Mesothelial cell of epicardium (in vitro differentiated cells): ENCODE results near the gene EFL1. TPM values are rescaled to one million over a fixed set of nuclear protein-coding genes. Genes with fewer than 3 reads are reported as not detected.

ENCODE experiments used
- DNase-seq, 2 experiments: peaks; one replicate each; pipeline ENCODE4 v3.0.0; 2021; ENCODE audit warnings: low spot score in 2 of 2; ENCODE audit not compliant: unreplicated experiment in 2 of 2
- H3K27ac Mint-ChIP-seq: 2 replicates; pipeline ENCODE4 v1.8.0; 2021; ENCODE audit warnings: mixed read lengths
- H3K27me3 Mint-ChIP-seq: 2 replicates; pipeline ENCODE4 v1.8.0; 2021; ENCODE audit warnings: low read depth, mixed read lengths
- H3K36me3 Mint-ChIP-seq: 2 replicates; pipeline ENCODE4 v1.8.0; 2021; ENCODE audit warnings: mixed read lengths
- H3K4me1 Mint-ChIP-seq: 2 replicates; pipeline ENCODE4 v1.8.0; 2021; ENCODE audit warnings: mixed read lengths
- H3K4me3 Mint-ChIP-seq: 2 replicates; pipeline ENCODE4 v1.8.0; 2021; ENCODE audit warnings: mild to moderate bottlenecking, moderate library complexity, mixed read lengths
- H3K9me3 Mint-ChIP-seq: 2 replicates; pipeline ENCODE4 v1.8.0; 2021; ENCODE audit warnings: mixed read lengths
- total RNA-seq: library from RNA; stranded (reverse); gene quantifications from 3 replicates; pipeline ENCODE4 v1.2.1, GENCODE V29; 2021
- TF ChIP-seq, protein P1 (sequence below): fragments of 200-600 bp; sonication (generic); IDR thresholded peaks from one replicate; pipeline ENCODE4 v1.5.0; 2021; ENCODE audit warnings: antibody characterized with exemption; ENCODE audit not compliant: unreplicated experiment

The EFL1 gene
- total RNA-seq, 1 donor from 2014 or later = 24.5 TPM

DNA sequence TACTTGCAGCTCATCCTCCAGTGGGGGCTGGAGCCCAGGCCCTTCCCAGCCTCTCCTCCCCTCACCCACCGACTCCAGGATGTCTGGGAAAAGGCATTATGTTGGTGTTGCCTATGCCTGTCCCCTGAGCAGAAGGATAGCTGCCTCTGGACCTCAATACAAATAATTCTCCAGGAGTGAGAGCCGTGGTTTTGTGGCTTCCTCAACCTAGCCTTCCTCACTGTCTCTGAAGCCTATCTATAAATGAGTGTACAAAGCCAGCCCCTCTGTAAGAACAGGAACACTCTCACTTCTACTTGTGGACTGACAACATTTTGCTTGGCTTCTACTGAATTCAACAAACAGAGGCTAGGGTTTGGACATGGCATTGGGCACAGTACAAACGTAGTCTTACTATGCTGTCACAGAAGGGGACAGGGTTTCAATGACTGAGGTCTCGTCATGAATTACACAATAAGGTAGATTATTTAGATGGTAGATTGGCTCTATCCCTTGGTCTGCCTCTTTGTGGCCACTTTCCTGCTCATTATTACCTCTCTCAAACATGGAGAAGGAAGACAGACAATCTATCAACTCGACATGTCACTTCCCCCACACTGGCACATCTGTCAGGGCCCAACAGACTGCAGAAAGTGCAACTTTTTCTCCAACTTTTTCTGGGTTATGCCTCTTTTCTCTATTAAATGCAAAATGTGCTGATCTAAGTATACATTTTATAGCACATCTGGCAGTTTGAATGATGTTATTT is 134.0 kb downstream of the EFL1 start:
- H3K27me3 Mint-ChIP-seq = no peaks in the 10 kb centered on the region
- DNase-seq = no peak

DNA sequence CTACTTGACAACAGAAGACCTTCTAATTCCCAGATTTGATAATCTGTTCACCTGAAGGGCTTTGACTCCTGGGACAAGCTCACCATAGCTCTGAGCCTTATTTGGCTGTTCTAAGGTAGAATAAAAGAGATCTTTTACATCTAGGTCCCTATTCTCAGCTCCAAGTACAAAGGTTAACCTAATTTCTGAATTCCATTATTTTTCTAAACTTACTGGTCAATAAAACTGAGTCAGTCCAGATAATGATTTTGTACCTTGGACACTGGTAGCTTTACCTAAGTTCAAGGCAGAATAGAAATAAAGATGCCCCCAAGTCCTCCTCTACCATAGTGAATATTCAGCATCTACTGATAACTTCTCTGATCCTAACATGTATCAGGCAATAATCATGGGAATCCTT is 135.0 kb downstream of the EFL1 start:
- Mint-ChIP-seq H3K27ac (no peak overlapping the region), H3K9me3 (no peaks in the 10 kb centered on the region), H3K36me3 (peaks cover 8% of the 10 kb centered on the region), H3K27me3 (no peaks in the 10 kb centered on the region), H3K4me1 (peaks cover 38% of the 10 kb centered on the region), H3K4me3 (no peak overlapping the region)
- TF ChIP-seq, protein P1, sequence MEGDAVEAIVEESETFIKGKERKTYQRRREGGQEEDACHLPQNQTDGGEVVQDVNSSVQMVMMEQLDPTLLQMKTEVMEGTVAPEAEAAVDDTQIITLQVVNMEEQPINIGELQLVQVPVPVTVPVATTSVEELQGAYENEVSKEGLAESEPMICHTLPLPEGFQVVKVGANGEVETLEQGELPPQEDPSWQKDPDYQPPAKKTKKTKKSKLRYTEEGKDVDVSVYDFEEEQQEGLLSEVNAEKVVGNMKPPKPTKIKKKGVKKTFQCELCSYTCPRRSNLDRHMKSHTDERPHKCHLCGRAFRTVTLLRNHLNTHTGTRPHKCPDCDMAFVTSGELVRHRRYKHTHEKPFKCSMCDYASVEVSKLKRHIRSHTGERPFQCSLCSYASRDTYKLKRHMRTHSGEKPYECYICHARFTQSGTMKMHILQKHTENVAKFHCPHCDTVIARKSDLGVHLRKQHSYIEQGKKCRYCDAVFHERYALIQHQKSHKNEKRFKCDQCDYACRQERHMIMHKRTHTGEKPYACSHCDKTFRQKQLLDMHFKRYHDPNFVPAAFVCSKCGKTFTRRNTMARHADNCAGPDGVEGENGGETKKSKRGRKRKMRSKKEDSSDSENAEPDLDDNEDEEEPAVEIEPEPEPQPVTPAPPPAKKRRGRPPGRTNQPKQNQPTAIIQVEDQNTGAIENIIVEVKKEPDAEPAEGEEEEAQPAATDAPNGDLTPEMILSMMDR = no peak
- no peak for DNase-seq

More for the DNA sequence above, 134.0 kb downstream of the EFL1 start:
- H3K27ac Mint-ChIP-seq = peak overlapping the region; percentile 65
- TF ChIP-seq, protein P1 = no peak
- H3K4me1 Mint-ChIP-seq = peaks cover 34% of the 10 kb centered on the region
- no peak overlapping the region for H3K4me3 Mint-ChIP-seq
- H3K9me3 Mint-ChIP-seq = no peaks in the 10 kb centered on the region
- peaks cover 6% of the 10 kb centered on the region for H3K36me3 Mint-ChIP-seq

DNA sequence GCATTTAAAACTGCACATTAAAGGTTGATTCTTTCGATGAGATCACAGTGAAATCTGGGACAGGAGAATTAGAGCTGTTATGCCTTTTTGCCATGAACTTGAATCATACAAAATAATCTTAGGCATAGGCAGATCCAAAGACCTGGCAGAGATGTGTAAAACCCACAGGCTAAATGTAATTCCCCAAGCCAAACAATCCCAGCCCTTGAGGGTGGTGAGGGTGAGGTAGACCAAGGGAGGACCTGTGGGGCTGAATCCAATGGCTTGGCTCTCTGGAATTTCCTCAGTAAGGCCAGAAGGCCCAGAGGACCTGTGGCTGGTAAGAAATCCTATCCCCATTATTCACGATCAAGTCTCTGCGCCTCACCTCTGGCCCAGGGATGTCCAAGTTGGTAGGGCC is 136.2 kb downstream of the EFL1 start:
- Mint-ChIP-seq H3K4me3 (no peak overlapping the region), H3K27ac (no peak overlapping the region), H3K9me3 (no peaks in the 10 kb centered on the region), H3K27me3 (no peaks in the 10 kb centered on the region), H3K36me3 (peaks cover 8% of the 10 kb centered on the region), H3K4me1 (peaks cover 35% of the 10 kb centered on the region)
- DNase-seq = no peak
- TF ChIP-seq, protein P1 = no peak

DNA sequence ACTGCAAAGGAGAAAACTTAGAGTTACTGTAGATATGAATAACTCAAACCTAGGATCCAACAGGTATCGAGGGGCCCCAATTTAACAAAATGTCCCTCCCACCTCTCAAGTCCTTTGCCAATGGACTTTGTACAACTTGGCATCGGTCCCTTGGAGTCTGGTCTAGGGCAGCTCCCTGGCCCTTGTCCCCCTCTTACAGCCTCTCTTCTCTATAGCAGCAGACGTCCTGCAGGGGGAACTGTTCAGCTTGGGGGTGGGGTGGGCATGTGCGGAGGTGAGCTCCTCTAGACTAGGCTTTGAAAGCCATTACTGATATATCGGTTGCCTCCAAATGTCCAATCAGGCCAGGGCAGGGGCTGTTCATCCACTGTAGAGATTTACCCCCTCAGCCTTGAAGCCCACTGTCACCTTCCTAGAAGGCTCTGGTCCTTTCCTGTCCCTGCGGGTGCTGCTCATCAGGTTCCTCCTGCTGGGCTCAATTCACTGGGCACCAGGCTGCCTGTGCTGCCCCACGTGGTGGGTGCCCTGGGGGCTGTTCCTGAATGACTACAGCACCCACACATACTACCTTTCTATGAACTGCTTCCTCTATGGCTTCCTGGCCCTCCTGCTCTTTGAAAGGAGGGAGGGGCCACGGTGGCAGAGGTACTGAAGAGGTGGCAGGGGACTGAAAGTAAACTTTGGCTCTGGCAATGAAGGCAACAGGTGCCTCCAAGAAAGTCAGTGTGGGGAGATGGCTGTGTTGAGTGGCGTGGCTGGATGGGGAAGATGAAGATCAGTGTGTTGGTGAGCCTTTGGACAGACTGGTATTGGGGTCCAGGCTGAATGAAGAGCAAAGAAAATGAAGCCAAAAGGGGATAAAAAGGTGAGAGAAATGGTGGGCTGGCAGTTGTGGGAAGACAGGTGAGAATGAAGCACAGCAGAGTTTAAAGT is 137.9 kb downstream of the EFL1 start:
- Mint-ChIP-seq H3K4me3 (no peak overlapping the region), H3K27ac (no peak overlapping the region), H3K9me3 (no peaks in the 10 kb centered on the region), H3K36me3 (peaks cover 8% of the 10 kb centered on the region), H3K4me1 (peaks cover 24% of the 10 kb centered on the region), H3K27me3 (no peaks in the 10 kb centered on the region)
- no peak for DNase-seq
- TF ChIP-seq, protein P1 = no peak

DNA sequence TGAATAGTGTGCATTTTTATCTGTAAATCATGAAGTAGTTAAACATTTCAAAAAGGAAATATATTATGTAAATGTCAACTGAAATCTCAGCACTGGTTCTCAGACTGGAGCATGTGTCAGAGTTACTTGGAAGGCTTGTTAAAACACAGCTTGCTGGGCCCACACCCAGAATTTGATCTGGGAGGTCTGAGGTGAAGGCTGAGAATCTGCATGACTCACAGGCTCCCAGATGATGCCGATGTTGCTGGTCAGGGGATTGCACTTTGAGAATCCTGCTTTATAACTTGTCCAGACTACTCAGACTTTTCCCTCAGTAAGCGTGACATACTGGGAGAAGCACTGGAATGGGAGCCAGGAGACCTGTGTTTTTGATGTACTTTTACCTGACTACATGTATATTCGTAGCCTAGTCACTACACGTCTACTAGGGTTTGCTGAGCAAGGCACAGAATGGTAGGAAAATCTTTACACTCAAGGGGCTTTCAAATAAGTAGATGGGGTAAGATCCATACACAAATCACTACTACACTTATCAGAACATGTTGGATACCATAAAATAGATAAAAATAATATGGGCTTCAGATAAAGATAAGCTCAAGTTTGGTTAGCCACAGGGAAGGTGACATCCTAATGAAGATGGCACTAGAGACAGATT is 139.7 kb downstream of the EFL1 start:
- Mint-ChIP-seq H3K27me3 (no peaks in the 10 kb centered on the region), H3K4me1 (peaks cover 11% of the 10 kb centered on the region), H3K36me3 (peaks cover 8% of the 10 kb centered on the region), H3K4me3 (no peak overlapping the region), H3K27ac (no peak overlapping the region), H3K9me3 (no peaks in the 10 kb centered on the region)
- no peak for DNase-seq
- TF ChIP-seq, protein P1 = no peak
